Prostate gland (tissue), 2 donors: ENCODE results near the gene LHFPL3.

Experiments used
- POLR2A ChIP-seq: fragments of 450-650 bp; IDR thresholded peaks from one replicate; pipeline ENCODE4 v1.6.1; 2016; ENCODE audit warnings: antibody characterized with exemption, mild to moderate bottlenecking
- POLR2AphosphoS5 ChIP-seq: sonication (generic); formaldehyde crosslinking; IDR thresholded peaks from one replicate; pipeline ENCODE4 v1.6.1; 2017; ENCODE audit warnings: antibody characterized with exemption
- TF ChIP-seq, protein P1 (sequence below), 4 experiments: fragments of 200-600 bp in 2 of 4; fragments of 450-650 bp in 2 of 4; sonication (generic) in 2 of 4; IDR thresholded peaks; 1 replicate in 3 of 4; 2 replicates in 1 of 4; pipeline ENCODE4 v1.5.1; 2016 to 2019; ENCODE audit warnings: antibody characterized with exemption in 4 of 4, mild to moderate bottlenecking in 2 of 4, moderate library complexity in 2 of 4

DNA sequence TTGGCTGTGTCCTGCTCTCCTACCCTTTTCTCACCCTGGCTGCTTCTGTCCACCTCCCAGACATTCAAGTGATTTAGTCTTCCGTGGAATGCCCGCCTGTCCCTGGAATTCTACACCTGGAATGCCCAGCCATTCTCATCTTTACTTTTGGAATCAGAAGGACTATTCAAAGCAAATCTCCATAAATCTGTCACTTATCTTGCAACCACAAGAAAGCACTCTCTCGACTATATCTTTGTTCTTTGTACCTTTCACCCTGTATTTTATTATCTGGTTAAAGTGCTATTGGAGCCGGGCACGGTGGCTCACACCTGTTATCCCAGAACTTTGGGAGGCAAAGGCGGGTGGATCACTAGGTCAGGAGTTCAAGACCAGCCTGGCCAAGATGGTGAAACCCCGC, 606.3 kb downstream of the LHFPL3 start:
- TF ChIP-seq, protein P1, sequence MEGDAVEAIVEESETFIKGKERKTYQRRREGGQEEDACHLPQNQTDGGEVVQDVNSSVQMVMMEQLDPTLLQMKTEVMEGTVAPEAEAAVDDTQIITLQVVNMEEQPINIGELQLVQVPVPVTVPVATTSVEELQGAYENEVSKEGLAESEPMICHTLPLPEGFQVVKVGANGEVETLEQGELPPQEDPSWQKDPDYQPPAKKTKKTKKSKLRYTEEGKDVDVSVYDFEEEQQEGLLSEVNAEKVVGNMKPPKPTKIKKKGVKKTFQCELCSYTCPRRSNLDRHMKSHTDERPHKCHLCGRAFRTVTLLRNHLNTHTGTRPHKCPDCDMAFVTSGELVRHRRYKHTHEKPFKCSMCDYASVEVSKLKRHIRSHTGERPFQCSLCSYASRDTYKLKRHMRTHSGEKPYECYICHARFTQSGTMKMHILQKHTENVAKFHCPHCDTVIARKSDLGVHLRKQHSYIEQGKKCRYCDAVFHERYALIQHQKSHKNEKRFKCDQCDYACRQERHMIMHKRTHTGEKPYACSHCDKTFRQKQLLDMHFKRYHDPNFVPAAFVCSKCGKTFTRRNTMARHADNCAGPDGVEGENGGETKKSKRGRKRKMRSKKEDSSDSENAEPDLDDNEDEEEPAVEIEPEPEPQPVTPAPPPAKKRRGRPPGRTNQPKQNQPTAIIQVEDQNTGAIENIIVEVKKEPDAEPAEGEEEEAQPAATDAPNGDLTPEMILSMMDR (IDR thresholded peaks at IDR 0.05), result no peak
- TF ChIP-seq POLR2A, result no peak
- no peak for TF ChIP-seq POLR2AphosphoS5
